Neural crest cell (in vitro differentiated cells): ENCODE data around the gene LMCD1. TPM values are rescaled to one million over a fixed set of nuclear protein-coding genes. Genes with fewer than 3 reads are reported as not detected.

Experiments used
- DNase-seq: peaks from one replicate; pipeline ENCODE4 v3.0.0; 2021; ENCODE audit warnings: low read depth, mixed read lengths, low spot score
- H3K27ac Mint-ChIP-seq: one replicate; pipeline ENCODE4 v1.8.0; 2021; ENCODE audit warnings: mild to moderate bottlenecking, mixed read lengths; ENCODE audit not compliant: unreplicated experiment
- H3K27me3 Mint-ChIP-seq: 2 replicates; pipeline ENCODE4 v1.8.0; 2021; ENCODE audit warnings: low read depth, mild to moderate bottlenecking, mixed read lengths
- H3K36me3 Mint-ChIP-seq: 2 replicates; pipeline ENCODE4 v1.8.0; 2021; ENCODE audit warnings: low read depth, mild to moderate bottlenecking, mixed read lengths
- H3K4me1 Mint-ChIP-seq: 2 replicates; pipeline ENCODE4 v1.8.0; 2021; ENCODE audit warnings: mixed read lengths
- H3K4me3 Mint-ChIP-seq: one replicate; pipeline ENCODE4 v1.8.0; 2021; ENCODE audit warnings: mild to moderate bottlenecking, mixed read lengths
- H3K9me3 Mint-ChIP-seq: 2 replicates; pipeline ENCODE4 v1.8.0; 2021; ENCODE audit warnings: mixed read lengths
- total RNA-seq: library from RNA; stranded (reverse); gene quantifications from 2 replicates; pipeline ENCODE4 v1.2.1, GENCODE V29; 2021
- TF ChIP-seq, protein P1 (sequence below): fragments of 200-600 bp; sonication (generic); conservative IDR thresholded peaks from 2 replicates; pipeline ENCODE4 v1.5.0; 2021; ENCODE audit warnings: antibody characterized with exemption, mild to moderate bottlenecking

LMCD1 gene
- total RNA-seq, 1 donor from 2014 or later = 28.4 TPM

DNA sequence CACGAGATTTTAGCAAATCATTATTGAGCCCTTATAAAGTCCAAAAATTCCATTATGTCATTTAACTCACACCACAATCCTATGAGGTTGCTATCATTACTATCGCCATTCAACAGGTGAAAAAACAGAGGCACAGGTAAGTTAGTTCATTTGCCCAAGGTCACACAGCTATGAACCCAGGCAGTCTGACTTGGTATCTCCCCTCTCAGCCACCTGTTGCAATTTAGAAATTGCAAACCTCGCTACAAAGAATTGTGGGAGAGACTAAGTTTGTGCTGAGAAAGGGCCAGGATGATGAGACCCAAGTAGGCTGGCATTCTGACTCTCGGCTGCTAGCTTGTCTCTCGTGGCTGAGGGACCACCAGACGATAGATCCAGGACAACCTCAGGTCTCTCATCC, 57.7 kb downstream of the LMCD1 start:
- DNase-seq = no peak
- H3K4me3 Mint-ChIP-seq = no peak overlapping the region
- peaks cover 25% of the 10 kb centered on the region for H3K4me1 Mint-ChIP-seq
- TF ChIP-seq, protein P1, sequence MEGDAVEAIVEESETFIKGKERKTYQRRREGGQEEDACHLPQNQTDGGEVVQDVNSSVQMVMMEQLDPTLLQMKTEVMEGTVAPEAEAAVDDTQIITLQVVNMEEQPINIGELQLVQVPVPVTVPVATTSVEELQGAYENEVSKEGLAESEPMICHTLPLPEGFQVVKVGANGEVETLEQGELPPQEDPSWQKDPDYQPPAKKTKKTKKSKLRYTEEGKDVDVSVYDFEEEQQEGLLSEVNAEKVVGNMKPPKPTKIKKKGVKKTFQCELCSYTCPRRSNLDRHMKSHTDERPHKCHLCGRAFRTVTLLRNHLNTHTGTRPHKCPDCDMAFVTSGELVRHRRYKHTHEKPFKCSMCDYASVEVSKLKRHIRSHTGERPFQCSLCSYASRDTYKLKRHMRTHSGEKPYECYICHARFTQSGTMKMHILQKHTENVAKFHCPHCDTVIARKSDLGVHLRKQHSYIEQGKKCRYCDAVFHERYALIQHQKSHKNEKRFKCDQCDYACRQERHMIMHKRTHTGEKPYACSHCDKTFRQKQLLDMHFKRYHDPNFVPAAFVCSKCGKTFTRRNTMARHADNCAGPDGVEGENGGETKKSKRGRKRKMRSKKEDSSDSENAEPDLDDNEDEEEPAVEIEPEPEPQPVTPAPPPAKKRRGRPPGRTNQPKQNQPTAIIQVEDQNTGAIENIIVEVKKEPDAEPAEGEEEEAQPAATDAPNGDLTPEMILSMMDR = no peak
- no peaks in the 10 kb centered on the region for H3K9me3 Mint-ChIP-seq
- no peaks in the 10 kb centered on the region for H3K27me3 Mint-ChIP-seq
- peaks cover 26% of the 10 kb centered on the region for H3K36me3 Mint-ChIP-seq
- no peak overlapping the region for H3K27ac Mint-ChIP-seq

DNA sequence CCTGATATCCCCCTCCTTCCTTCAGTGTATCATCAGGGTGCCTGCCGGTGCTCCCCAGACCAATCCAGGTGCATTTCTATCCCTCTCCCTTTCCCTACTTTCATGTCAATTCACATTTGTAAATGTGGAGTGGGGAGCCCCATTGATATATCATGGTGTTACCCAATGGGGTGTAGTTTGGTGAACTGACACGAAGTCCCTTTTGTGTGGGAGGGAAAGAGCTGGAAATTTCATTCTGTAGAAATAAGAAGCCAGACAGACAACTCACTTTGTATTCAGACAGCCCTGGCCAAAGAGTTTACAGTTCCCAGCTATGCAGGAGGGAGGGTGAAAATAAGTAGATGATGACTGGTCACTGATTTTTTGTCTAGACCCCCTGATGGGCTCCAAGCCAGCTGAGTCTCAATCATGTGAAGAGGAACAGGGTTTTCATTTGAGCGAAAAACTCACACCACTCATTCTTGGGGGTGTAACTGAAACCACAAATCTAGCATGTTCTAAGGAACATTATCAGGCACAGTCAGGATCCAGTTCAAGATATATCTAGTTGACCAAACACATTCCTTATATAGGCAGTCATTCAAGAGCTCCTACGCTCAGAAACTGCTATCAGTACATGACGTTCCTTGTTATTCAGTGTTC, 58.9 kb downstream of the LMCD1 start:
- no peaks in the 10 kb centered on the region for H3K27me3 Mint-ChIP-seq
- peaks cover 14% of the 10 kb centered on the region for H3K4me1 Mint-ChIP-seq
- no peak overlapping the region for H3K4me3 Mint-ChIP-seq
- no peak overlapping the region for H3K27ac Mint-ChIP-seq
- TF ChIP-seq, protein P1 = no peak
- peaks cover 26% of the 10 kb centered on the region for H3K36me3 Mint-ChIP-seq
- H3K9me3 Mint-ChIP-seq = no peaks in the 10 kb centered on the region
- no peak for DNase-seq

DNA sequence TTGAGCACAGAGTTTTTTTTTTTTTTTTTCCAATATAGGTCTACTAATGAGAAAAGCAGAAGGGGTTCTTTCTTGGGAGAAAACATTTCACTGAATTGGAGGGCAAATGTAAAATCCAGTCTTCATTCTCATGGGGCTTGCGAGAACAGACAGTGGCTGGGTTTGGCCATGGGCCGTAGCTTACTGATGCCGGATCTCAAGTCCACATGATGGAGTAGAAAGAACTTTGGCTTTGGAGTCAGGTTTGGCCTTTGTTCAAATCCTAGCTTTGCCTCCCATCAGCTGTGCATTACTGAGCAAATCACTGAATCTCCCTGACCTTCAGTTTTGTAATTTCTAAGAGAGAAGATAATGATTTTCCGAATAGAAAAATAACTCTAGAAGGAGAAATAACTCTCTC, 59.7 kb downstream of the LMCD1 start:
- no peak overlapping the region for H3K4me3 Mint-ChIP-seq
- peaks cover 8% of the 10 kb centered on the region for H3K4me1 Mint-ChIP-seq
- H3K27me3 Mint-ChIP-seq = no peaks in the 10 kb centered on the region
- no peak overlapping the region for H3K27ac Mint-ChIP-seq
- no peak for DNase-seq
- TF ChIP-seq, protein P1 = no peak
- H3K9me3 Mint-ChIP-seq = no peaks in the 10 kb centered on the region
- peaks cover 26% of the 10 kb centered on the region for H3K36me3 Mint-ChIP-seq

DNA sequence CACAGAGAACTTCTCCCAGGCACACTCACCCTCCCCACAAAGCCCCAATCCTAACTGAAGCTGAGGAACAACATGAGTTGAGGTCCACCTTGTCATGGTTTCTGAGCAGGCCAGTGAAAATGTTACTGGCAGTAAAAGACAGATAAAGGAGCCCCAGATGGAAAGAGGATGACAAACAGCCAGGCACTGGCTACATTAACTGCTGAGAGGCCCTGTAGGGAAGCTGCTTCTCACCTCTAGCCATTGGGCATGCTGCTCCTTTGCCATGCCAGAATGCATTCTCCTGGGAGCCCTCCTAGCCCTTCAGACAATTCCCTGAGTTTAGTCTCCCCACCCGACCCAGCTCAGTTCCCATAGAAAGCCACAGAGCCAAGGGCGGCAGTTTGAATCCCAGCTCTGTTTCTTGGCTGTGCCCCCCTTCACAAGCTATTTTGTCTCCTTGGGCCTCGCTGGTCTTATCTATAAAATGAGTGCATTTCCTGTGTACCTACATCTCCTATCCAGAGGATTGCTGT, 60.5 kb downstream of the LMCD1 start:
- Mint-ChIP-seq H3K9me3 (no peaks in the 10 kb centered on the region), H3K27me3 (no peaks in the 10 kb centered on the region), H3K27ac (peak overlapping the region; percentile 54), H3K4me3 (no peak overlapping the region), H3K4me1 (peaks cover 8% of the 10 kb centered on the region), H3K36me3 (peaks cover 29% of the 10 kb centered on the region)
- DNase-seq = no peak
- TF ChIP-seq, protein P1 = no peak

DNA sequence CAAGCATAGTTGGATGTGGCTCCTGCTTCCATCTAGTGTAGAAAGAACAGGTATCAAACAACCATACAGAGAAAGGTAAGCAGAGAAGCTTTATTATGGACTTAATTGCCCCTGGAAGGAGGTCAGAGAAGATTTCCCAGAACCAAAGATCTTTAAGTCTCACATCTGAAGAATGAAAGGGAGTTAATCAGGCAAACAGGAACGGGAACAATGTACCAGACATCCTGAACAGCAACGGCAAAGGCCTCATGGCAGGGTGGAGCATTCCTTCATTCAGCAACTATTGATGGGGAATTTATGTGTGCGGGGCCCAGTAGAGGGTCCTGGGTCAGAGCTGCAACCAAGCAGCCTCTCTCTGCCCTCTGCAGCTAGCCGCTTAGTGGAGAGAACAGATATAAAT, 61.5 kb downstream of the LMCD1 start:
- DNase-seq = no peak
- TF ChIP-seq, protein P1 = no peak
- no peak overlapping the region for H3K27ac Mint-ChIP-seq
- H3K27me3 Mint-ChIP-seq = no peaks in the 10 kb centered on the region
- peaks cover 8% of the 10 kb centered on the region for H3K4me1 Mint-ChIP-seq
- H3K4me3 Mint-ChIP-seq = no peak overlapping the region
- peaks cover 27% of the 10 kb centered on the region for H3K36me3 Mint-ChIP-seq
- H3K9me3 Mint-ChIP-seq = no peaks in the 10 kb centered on the region
